Sigmoid colon (tissue), 4 donors: ENCODE results near the gene IDI2.

Experiments
- EP300 ChIP-seq, 4 donors: sonication (generic); formaldehyde crosslinking; IDR thresholded peaks; one replicate each; pipeline ENCODE4 v1.6.1; 2017; ENCODE audit warnings: antibody characterized with exemption in 4 of 4
- POLR2A ChIP-seq, 2 donors: fragments of 450-650 bp; IDR thresholded peaks; one replicate each; pipeline ENCODE4 v1.6.1; 2016; ENCODE audit warnings: antibody characterized with exemption in 2 of 2, mild to moderate bottlenecking in 2 of 2, moderate library complexity in 2 of 2
- TF ChIP-seq, protein P1 (sequence below), 4 experiments: fragments of 450-650 bp in 3 of 4; fragments of 200-600 bp in 1 of 4; IDR thresholded peaks; one replicate each; pipeline ENCODE4 v1.5.1; 2016 to 2019; ENCODE audit warnings: antibody characterized with exemption in 4 of 4, mild to moderate bottlenecking in 3 of 4, moderate library complexity in 2 of 4

DNA sequence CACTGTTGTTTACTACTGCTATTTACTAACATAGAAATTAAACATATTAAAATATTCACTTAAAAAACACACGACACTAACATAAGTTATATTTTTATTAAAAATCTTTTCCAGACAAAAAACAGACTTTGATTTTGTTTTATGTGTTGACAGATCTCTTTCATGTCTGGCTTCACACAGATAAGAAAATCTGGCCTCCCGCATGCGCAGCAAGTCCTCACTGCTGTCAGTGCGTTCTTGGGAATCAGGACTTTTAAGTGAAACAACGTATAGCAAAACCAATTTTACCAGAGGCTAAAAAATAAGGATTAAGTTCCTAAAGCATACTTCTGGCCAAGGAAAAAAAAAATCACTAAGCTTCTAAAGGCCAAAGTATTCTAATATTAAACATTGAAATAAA is 24.5 kb upstream of the IDI2 start:
- TF ChIP-seq, protein P1, sequence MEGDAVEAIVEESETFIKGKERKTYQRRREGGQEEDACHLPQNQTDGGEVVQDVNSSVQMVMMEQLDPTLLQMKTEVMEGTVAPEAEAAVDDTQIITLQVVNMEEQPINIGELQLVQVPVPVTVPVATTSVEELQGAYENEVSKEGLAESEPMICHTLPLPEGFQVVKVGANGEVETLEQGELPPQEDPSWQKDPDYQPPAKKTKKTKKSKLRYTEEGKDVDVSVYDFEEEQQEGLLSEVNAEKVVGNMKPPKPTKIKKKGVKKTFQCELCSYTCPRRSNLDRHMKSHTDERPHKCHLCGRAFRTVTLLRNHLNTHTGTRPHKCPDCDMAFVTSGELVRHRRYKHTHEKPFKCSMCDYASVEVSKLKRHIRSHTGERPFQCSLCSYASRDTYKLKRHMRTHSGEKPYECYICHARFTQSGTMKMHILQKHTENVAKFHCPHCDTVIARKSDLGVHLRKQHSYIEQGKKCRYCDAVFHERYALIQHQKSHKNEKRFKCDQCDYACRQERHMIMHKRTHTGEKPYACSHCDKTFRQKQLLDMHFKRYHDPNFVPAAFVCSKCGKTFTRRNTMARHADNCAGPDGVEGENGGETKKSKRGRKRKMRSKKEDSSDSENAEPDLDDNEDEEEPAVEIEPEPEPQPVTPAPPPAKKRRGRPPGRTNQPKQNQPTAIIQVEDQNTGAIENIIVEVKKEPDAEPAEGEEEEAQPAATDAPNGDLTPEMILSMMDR (IDR thresholded peaks at IDR 0.05), result no peak
- TF ChIP-seq EP300 (IDR thresholded peaks at IDR 0.05), result no peak
- TF ChIP-seq POLR2A (IDR thresholded peaks at IDR 0.05), result no peak
